GM12878 (cell line): ENCODE results near the gene TMEM208. TPM values are rescaled to one million over a fixed set of nuclear protein-coding genes. Genes with fewer than 3 reads are reported as not detected.

Source experiments
- ATAC-seq: fragments of 200-7000 bp; cut with Tn5 transposase; 3 replicates; pipeline ENCODE4 v1.9.1; 2020; ENCODE audit warnings: mild to moderate bottlenecking, moderate library complexity
- BruUV-seq: library from RNA; stranded (reverse); fragments of 400-500 nt; replicated peaks from 2 replicates; lab custom pipeline; 2021; lab: Mats Ljungman, UMichigan
- CTCF ChIA-PET: fragments of 300-600 bp; sonication (Branson Sonifier 250); formaldehyde crosslinking; extraction: SDS; loops from one replicate; lab custom pipeline; 2021; ENCODE audit warnings: inconsistent platforms; lab: Yijun Ruan, JAX
- POLR2A ChIA-PET: fragments of 350-600 bp; formaldehyde crosslinking; extraction: SDS; loops from one replicate; lab custom pipeline; 2021; ENCODE audit warnings: inconsistent platforms; lab: Charles Lee
- RAD21 ChIA-PET: fragments of 300-600 bp; sonication (Branson Sonifier 250); formaldehyde crosslinking; loops from one replicate; lab custom pipeline; 2023; ENCODE audit warnings: antibody characterized with exemption; ENCODE audit not compliant: unreplicated experiment; lab: Charles Lee
- SMC1A ChIA-PET: fragments of 300-600 bp; sonication (Branson Sonifier 250); formaldehyde crosslinking; loops from one replicate; lab custom pipeline; 2023; ENCODE audit not compliant: unreplicated experiment, uncharacterized antibody; lab: Charles Lee
- DNase-seq: peaks from one replicate; pipeline ENCODE4 v3.0.0-alpha.2; 2011; ENCODE audit warnings: low read depth, low spot score
- FAIRE-seq: peaks from 3 replicates; lab custom pipeline; 2011; peaks lifted over from hg19 to GRCh38; lab: Jason Lieb, UNC
- H2AFZ ChIP-seq: 2 replicates; pipeline ENCODE4 v1.6.0; 2011; ENCODE audit warnings: low read depth, low read length, control low read depth; ENCODE audit not compliant: control insufficient read depth
- H3K27ac ChIP-seq: 2 replicates; pipeline ENCODE4 v1.5.1; 2011; ENCODE audit warnings: control low read depth; ENCODE audit not compliant: control insufficient read depth, insufficient read depth
- H3K27me3 ChIP-seq, 2 experiments: replicated peaks in 1 of 2; 2 replicates each; pipeline versions ENCODE4 v1.6.0 to v1.6.1; 2011; ENCODE audit warnings: low read length in 1 of 2; ENCODE audit not compliant: control insufficient read depth in 2 of 2, insufficient read depth in 2 of 2
- H3K36me3 ChIP-seq, 2 experiments: 2 replicates each; pipeline ENCODE4 v1.5.1; 2011; ENCODE audit warnings: low read length in 1 of 2; ENCODE audit not compliant: control insufficient read depth in 2 of 2, insufficient read depth in 2 of 2
- H3K4me1 ChIP-seq: 2 replicates; pipeline ENCODE4 v1.6.1; 2011; ENCODE audit warnings: mild to moderate bottlenecking, low read length, moderate library complexity, mixed read lengths; ENCODE audit not compliant: control insufficient read depth, insufficient read depth
- H3K4me2 ChIP-seq: 2 replicates; pipeline ENCODE4 v1.6.0; 2011; ENCODE audit warnings: control low read depth; ENCODE audit not compliant: control insufficient read depth, insufficient read depth
- H3K4me3 ChIP-seq: fragments of 200-600 bp; sonication (generic); 2 replicates; pipeline ENCODE4 v1.5.1; 2016
- H3K79me2 ChIP-seq: 2 replicates; pipeline ENCODE4 v1.6.0; 2011; ENCODE audit warnings: low read length; ENCODE audit not compliant: control insufficient read depth, insufficient read depth
- H3K9ac ChIP-seq: 2 replicates; pipeline ENCODE4 v1.8.0; 2011; ENCODE audit warnings: low read length, control low read depth, mixed read lengths; ENCODE audit not compliant: control insufficient read depth, insufficient read depth
- H3K9me3 ChIP-seq: replicated peaks from 3 replicates; pipeline ENCODE4 v1.5.1; 2011; ENCODE audit warnings: mild to moderate bottlenecking, low read length; ENCODE audit not compliant: control insufficient read depth, insufficient read depth
- H4K20me1 ChIP-seq: 2 replicates; pipeline ENCODE4 v1.6.0; 2011; ENCODE audit not compliant: control insufficient read depth, insufficient read depth
- ATF2 ChIP-seq: IDR thresholded peaks from 2 replicates; pipeline ENCODE4 v1.6.1; 2012; ENCODE audit warnings: low read length, inconsistent platforms
- BRCA1 ChIP-seq: IDR thresholded peaks from 2 replicates; pipeline ENCODE4 v1.6.1; 2011; ENCODE audit warnings: low read depth, low read length, improper control_type of control experiment
- CHD4 ChIP-seq: fragments of 200-600 bp; sonication (generic); IDR thresholded peaks from 2 replicates; pipeline ENCODE4 v1.6.1; 2016; ENCODE audit warnings: mild to moderate bottlenecking
- EZH2 ChIP-seq: IDR thresholded peaks from 2 replicates; pipeline ENCODE4 v1.6.1; 2012; ENCODE audit warnings: low read depth, mild to moderate bottlenecking, control low read depth, inconsistent platforms, low read length, borderline replicate concordance; ENCODE audit not compliant: control insufficient read depth
- IKZF2 ChIP-seq, 2 experiments: fragments of 450-650 bp; IDR thresholded peaks; 2 replicates each; pipeline ENCODE4 v1.6.1; 2017; ENCODE audit warnings: mild to moderate bottlenecking in 2 of 2, moderate library complexity in 2 of 2
- MEF2B ChIP-seq: fragments of 450-650 bp; IDR thresholded peaks from 2 replicates; pipeline ENCODE4 v1.6.1; 2018; ENCODE audit warnings: mild to moderate bottlenecking, moderate library complexity; ENCODE audit not compliant: partially characterized antibody, poor library complexity, severe bottlenecking
- NKRF ChIP-seq: fragments of 450-650 bp; conservative IDR thresholded peaks from 2 replicates; pipeline ENCODE4 v1.6.1; 2017; ENCODE audit warnings: mild to moderate bottlenecking, moderate library complexity
- RELA ChIP-seq: fragments of 450-650 bp; IDR thresholded peaks from 2 replicates; pipeline ENCODE4 v1.8.0; 2014; ENCODE audit warnings: borderline replicate concordance; ENCODE audit not compliant: partially characterized antibody
- SMC3 ChIP-seq: IDR thresholded peaks from 2 replicates; pipeline ENCODE4 v1.6.1; 2011; ENCODE audit warnings: low read length, improper control_type of control experiment, borderline replicate concordance
- SREBF1 ChIP-seq: IDR thresholded peaks from 2 replicates; pipeline ENCODE4 v1.6.1; 2012; ENCODE audit warnings: mild to moderate bottlenecking, low read length
- SUZ12 ChIP-seq: fragments of 200-600 bp; sonication (generic); IDR thresholded peaks from one replicate; pipeline ENCODE4 v1.6.1; 2018; ENCODE audit warnings: antibody characterized with exemption, mild to moderate bottlenecking; ENCODE audit not compliant: unreplicated experiment
- TARDBP ChIP-seq: IDR thresholded peaks from 2 replicates; pipeline ENCODE4 v1.6.1; 2016; ENCODE audit warnings: borderline replicate concordance
- YBX1 ChIP-seq: fragments of 450-650 bp; IDR thresholded peaks from 2 replicates; pipeline ENCODE4 v1.6.1; 2016; ENCODE audit warnings: antibody characterized with exemption
- ZBTB33 ChIP-seq: fragments of 450-650 bp; IDR thresholded peaks from 2 replicates; pipeline ENCODE4 v1.6.1; 2017; ENCODE audit warnings: mild to moderate bottlenecking
- WGBS: methylation state at CpG from one replicate; pipeline ENCODE4 v1.1.6; 2016; ENCODE audit warnings: low lambda C conversion rate; ENCODE audit not compliant: insufficient replicate concordance, insufficient coverage; ENCODE audit errors: missing lambda C conversion rate; 5-methylcytosine and 5-hydroxymethylcytosine counted together
- in situ Hi-C: fragments of 300-500 bp; cut with MboI; formaldehyde crosslinking; loops from 9 replicates; pipeline ENCODE4 v1.14.3; 2018; ENCODE audit warnings: mixed read lengths
- intact Hi-C: fragments of 100-400 bp; cut with micrococcal nuclease; formaldehyde crosslinking; loops from one replicate; pipeline ENCODE4 v1.14.2; 2022; ENCODE audit not compliant: unreplicated experiment
- polyA plus RNA-seq, 11 experiments: library from polyadenylated mRNA; depleted of rRNA in 4 of 11; unstranded in 6 of 11; stranded (reverse) in 5 of 11; fragments of >200 nt; fragmentation: Nextera tagmentation in 4 of 11; fragmentation: Illumina TruSeq in 1 of 11; extraction: Ambion mirVana in 4 of 11; extraction: Trizol in 1 of 11; gene quantifications; 1 replicate in 1 of 11; 2 replicates in 10 of 11; pipeline versions ENCODE4 v1.2.1 to v1.2.3, GENCODE V29; 2011 to 2016; ENCODE audit warnings: inconsistent platforms in 2 of 11, missing spikeins in 2 of 11, low read depth in 1 of 11
- total RNA-seq, 4 experiments: library from RNA; depleted of rRNA in 3 of 4; stranded (reverse); fragments of >200 nt in 3 of 4; fragmentation: Illumina TruSeq in 1 of 4; extraction: Trizol in 1 of 4; gene quantifications; 2 replicates each; pipeline versions ENCODE4 v1.2.1 to v1.2.3, GENCODE V29; 2013 to 2021

TMEM208 gene
- total and polyA plus RNA-seq, 10 of the 15 experiments (the other 5 are each of a cell fraction or from before 2014, with no cell fraction given), result 34.1 to 244 (median 54.1) TPM

GRCh38 chr16:67190041-67190440 lies 36.9 kb upstream of the TMEM208 start, which contains the start of gene EXOC3L1:
TSS of gene EXOC3L1 (minus strand) at chr16:67190136. CDS start at chr16:67189676, 460 bp downstream.
- H3K9ac ChIP-seq, result no peak within 1 kb of the TSS
- RAD21 ChIA-PET, result interaction anchor here (0.6 kb wide), 1 partner anchor 207 kb away, joined by 3 read pairs; no protein-coding TSS in a partner anchor
- intact Hi-C loops (no loop called here), in situ Hi-C loops (no loop called here)
- SMC1A ChIA-PET, result interaction anchor here (0.7 to 1.1 kb wide), 2 partner anchors 32 to 148 kb away, joined by 3 read pairs; no protein-coding TSS in a partner anchor
- no peaks in the 10 kb centered on the region; the same call in 1 of the 2 replicates for H4K20me1 ChIP-seq
- no peak for ATAC-seq
- no peaks in the 10 kb centered on the region for H3K9me3 ChIP-seq
- H3K79me2 ChIP-seq, result peaks cover 23% of the 10 kb centered on the region
- no peak within 1 kb of the TSS for H2AFZ ChIP-seq
- H3K27ac ChIP-seq, result no peak within 1 kb of the TSS
- CTCF ChIA-PET, result interaction anchor here (0.6 to 1.7 kb wide), 7 partner anchors 19 to 236 kb away, joined by 3 to 5 read pairs (median 4); partner anchors contain the start of genes NOL3 and TMEM208
- H3K36me3 ChIP-seq, result peaks cover 3 to 8% of the 10 kb centered on the region in 2 experiments
- H3K4me1 ChIP-seq, result peaks cover 8% of the 10 kb centered on the region
- TF ChIP-seq YBX1 (no peak), SUZ12 (no peak), ZBTB33 (no peak), RELA (no peak), SMC3 (no peak), EZH2 (no peak), ATF2 (no peak), BRCA1 (no peak), MEF2B (no peak), TARDBP (no peak), CHD4 (no peak), IKZF2 (IDR thresholded peaks at IDR 0.05) (no peak), NKRF (no peak), SREBF1 (no peak)
- no peak for FAIRE-seq
- 25% methylated on average over 6 of the region's 6 CpGs for whole genome bisulfite sequencing
- POLR2A ChIA-PET, result interaction anchor here (1.4 kb wide), 1 partner anchor 37 kb away, joined by 5 read pairs; the partner anchor contains the start of gene TMEM208
- H3K27me3 ChIP-seq, result no peaks in the 10 kb centered on the region
- no peak for DNase-seq
- BruUV-seq, result no TSS peak
- no peak within 1 kb of the TSS for H3K4me2 ChIP-seq
- no peak within 1 kb of the TSS for H3K4me3 ChIP-seq
